Gastrocnemius medialis (tissue), 4 donors: ENCODE results near the gene MAOB.

ENCODE experiments used
- POLR2A ChIP-seq, 2 donors: fragments of 450-650 bp; IDR thresholded peaks; one replicate each; pipeline ENCODE4 v1.6.1; 2017; ENCODE audit warnings: antibody characterized with exemption in 2 of 2, mild to moderate bottlenecking in 2 of 2, moderate library complexity in 2 of 2
- TF ChIP-seq, protein P1 (sequence below), 5 experiments: fragments of 450-650 bp in 3 of 5; fragments of 200-600 bp in 2 of 5; sonication (generic) in 2 of 5; IDR thresholded peaks in 4 of 5; conservative IDR thresholded peaks in 1 of 5; 1 replicate in 4 of 5; 2 replicates in 1 of 5; pipeline ENCODE4 v1.5.1; 2016 to 2019; ENCODE audit warnings: antibody characterized with exemption in 5 of 5, mild to moderate bottlenecking in 3 of 5, moderate library complexity in 3 of 5

DNA sequence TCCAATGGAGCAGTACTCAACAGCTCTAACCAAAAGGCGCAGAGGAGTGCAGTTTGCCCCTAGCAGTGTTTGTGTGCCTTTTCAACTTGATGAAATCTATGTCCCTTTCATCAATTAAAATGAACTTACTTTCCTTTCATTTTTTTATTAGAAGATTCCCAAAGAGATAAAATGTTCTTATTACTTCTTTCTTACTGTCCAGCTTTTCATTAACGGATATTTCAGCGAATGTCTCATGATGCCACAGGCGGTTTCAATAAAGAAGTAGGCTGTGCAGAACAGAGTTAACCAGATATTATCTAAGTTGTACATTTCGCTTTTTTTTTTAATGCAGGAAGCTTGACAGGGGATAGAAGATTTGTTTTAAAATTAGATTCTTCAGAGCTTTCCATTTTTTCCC, 3.4 kb upstream of the MAOB start:
- TF ChIP-seq, protein P1, sequence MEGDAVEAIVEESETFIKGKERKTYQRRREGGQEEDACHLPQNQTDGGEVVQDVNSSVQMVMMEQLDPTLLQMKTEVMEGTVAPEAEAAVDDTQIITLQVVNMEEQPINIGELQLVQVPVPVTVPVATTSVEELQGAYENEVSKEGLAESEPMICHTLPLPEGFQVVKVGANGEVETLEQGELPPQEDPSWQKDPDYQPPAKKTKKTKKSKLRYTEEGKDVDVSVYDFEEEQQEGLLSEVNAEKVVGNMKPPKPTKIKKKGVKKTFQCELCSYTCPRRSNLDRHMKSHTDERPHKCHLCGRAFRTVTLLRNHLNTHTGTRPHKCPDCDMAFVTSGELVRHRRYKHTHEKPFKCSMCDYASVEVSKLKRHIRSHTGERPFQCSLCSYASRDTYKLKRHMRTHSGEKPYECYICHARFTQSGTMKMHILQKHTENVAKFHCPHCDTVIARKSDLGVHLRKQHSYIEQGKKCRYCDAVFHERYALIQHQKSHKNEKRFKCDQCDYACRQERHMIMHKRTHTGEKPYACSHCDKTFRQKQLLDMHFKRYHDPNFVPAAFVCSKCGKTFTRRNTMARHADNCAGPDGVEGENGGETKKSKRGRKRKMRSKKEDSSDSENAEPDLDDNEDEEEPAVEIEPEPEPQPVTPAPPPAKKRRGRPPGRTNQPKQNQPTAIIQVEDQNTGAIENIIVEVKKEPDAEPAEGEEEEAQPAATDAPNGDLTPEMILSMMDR (IDR thresholded peaks at IDR 0.05 in 4 of 5, conservative IDR thresholded peaks at IDR 0.05 in 1 of 5), result no peak
- no peak for TF ChIP-seq POLR2A (IDR thresholded peaks at IDR 0.05)
